ENCODE measurements around the gene AMOTL1. TPM values are rescaled to one million over a fixed set of nuclear protein-coding genes. Genes with fewer than 3 reads are reported as not detected.

Gene AMOTL1
- total RNA-seq, 4 donors from 2014 or later, result 2.5 to 19.0 (median 7.2) TPM

GRCh38 chr11:94731880-94732601 is 36.1 kb upstream of the AMOTL1 start:
- H3K27me3 ChIP-seq, result no peaks in the 10 kb centered on the region
- H3K36me3 ChIP-seq, result no peaks in the 10 kb centered on the region
- no peak for DNase-seq
- H3K9me3 ChIP-seq, result no peaks in the 10 kb centered on the region
- peak overlapping the region in 3 of 4 donors; percentile 28 to 56 (median 49) for H3K27ac ChIP-seq
- no peaks in the 10 kb centered on the region for H3K4me1 ChIP-seq
- no peak overlapping the region for H3K4me3 ChIP-seq
- TF ChIP-seq POLR2A (IDR thresholded peaks at IDR 0.05), result no peak
- TF ChIP-seq, protein P1, sequence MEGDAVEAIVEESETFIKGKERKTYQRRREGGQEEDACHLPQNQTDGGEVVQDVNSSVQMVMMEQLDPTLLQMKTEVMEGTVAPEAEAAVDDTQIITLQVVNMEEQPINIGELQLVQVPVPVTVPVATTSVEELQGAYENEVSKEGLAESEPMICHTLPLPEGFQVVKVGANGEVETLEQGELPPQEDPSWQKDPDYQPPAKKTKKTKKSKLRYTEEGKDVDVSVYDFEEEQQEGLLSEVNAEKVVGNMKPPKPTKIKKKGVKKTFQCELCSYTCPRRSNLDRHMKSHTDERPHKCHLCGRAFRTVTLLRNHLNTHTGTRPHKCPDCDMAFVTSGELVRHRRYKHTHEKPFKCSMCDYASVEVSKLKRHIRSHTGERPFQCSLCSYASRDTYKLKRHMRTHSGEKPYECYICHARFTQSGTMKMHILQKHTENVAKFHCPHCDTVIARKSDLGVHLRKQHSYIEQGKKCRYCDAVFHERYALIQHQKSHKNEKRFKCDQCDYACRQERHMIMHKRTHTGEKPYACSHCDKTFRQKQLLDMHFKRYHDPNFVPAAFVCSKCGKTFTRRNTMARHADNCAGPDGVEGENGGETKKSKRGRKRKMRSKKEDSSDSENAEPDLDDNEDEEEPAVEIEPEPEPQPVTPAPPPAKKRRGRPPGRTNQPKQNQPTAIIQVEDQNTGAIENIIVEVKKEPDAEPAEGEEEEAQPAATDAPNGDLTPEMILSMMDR (IDR thresholded peaks at IDR 0.05), result no peak

GRCh38 chr11:94732617-94733281 is 35.4 kb upstream of the AMOTL1 start:
- no peak for TF ChIP-seq POLR2A (IDR thresholded peaks at IDR 0.05)
- TF ChIP-seq, protein P1 (IDR thresholded peaks at IDR 0.05), result no peak
- H3K4me1 ChIP-seq, result no peaks in the 10 kb centered on the region
- no peaks in the 10 kb centered on the region for H3K9me3 ChIP-seq
- H3K36me3 ChIP-seq, result no peaks in the 10 kb centered on the region
- H3K27me3 ChIP-seq, result no peaks in the 10 kb centered on the region
- no peak overlapping the region for H3K4me3 ChIP-seq
- no peak for DNase-seq
- H3K27ac ChIP-seq, result peak overlapping the region in 3 of 4 donors; percentile 28 to 56 (median 49)

GRCh38 chr11:94734563-94735275 is 33.4 kb upstream of the AMOTL1 start:
- Histone ChIP-seq H3K27me3 (no peaks in the 10 kb centered on the region), H3K4me1 (no peaks in the 10 kb centered on the region), H3K4me3 (no peak overlapping the region), H3K36me3 (no peaks in the 10 kb centered on the region), H3K9me3 (no peaks in the 10 kb centered on the region), H3K27ac (no peak overlapping the region)
- DNase-seq, result no peak
- TF ChIP-seq, protein P1 (IDR thresholded peaks at IDR 0.05), result no peak
- no peak for TF ChIP-seq POLR2A (IDR thresholded peaks at IDR 0.05)

GRCh38 chr11:94735907-94736306 is 32.2 kb upstream of the AMOTL1 start:
- H3K4me1 ChIP-seq, result peaks cover 0 to 5% (median 0%) of the 10 kb centered on the region in 4 donors
- no peak for TF ChIP-seq POLR2A (IDR thresholded peaks at IDR 0.05)
- TF ChIP-seq, protein P1 (IDR thresholded peaks at IDR 0.05), result no peak

GRCh38 chr11:94737171-94737611 is 31.0 kb upstream of the AMOTL1 start:
- no peak for DNase-seq
- Histone ChIP-seq H3K27ac (no peak overlapping the region), H3K27me3 (peaks cover 0 to 10% of the 10 kb centered on the region in 2 donors), H3K4me3 (no peak overlapping the region), H3K36me3 (no peaks in the 10 kb centered on the region), H3K4me1 (peaks cover 0 to 5% (median 0%) of the 10 kb centered on the region in 4 donors), H3K9me3 (no peaks in the 10 kb centered on the region)
- TF ChIP-seq POLR2A (IDR thresholded peaks at IDR 0.05), result no peak
- TF ChIP-seq, protein P1 (IDR thresholded peaks at IDR 0.05), result no peak

More at GRCh38 chr11:94735907-94736306, 32.2 kb upstream of the AMOTL1 start:
- Histone ChIP-seq H3K27ac (no peak overlapping the region), H3K27me3 (peaks cover 0 to 9% of the 10 kb centered on the region in 2 donors), H3K36me3 (no peaks in the 10 kb centered on the region), H3K4me3 (no peak overlapping the region), H3K9me3 (no peaks in the 10 kb centered on the region)
- no peak for DNase-seq
